Activated naive CD4-positive, alpha-beta T cell treated with anti-CD3 and anti-CD28 coated beads, Interleukin-2, amount 50 U/mL, for 16 hours (primary cell): ENCODE measurements around the gene PSMD12.
"Not testable (repeated sequence)": the region's sequence is repeated elsewhere in the genome, so short reads cannot be mapped to it uniquely, and the experiment has no call there.

Experiments
- DNase-seq: peaks from one replicate; pipeline ENCODE4 v3.0.0-alpha.2; 2020

PSMD12 gene

GRCh38 chr17:67353161-67353560, 13.2 kb downstream of the PSMD12 start:
- DNase-seq = no peak

GRCh38 chr17:67349420-67349819, 17.0 kb downstream of the PSMD12 start:
- DNase-seq = no peak

- DNase-seq = no peak
These were observed 18.6 kb downstream of the PSMD12 start for GRCh38 chr17:67347826-67348225.

- no peak for DNase-seq
These were observed 23.1 kb downstream of the PSMD12 start for GRCh38 chr17:67343237-67343636.

- not testable (repeated sequence) for DNase-seq
These were observed 28.0 kb downstream of the PSMD12 start for GRCh38 chr17:67338353-67338752.

- no peak for DNase-seq
These were observed 29.5 kb downstream of the PSMD12 start for GRCh38 chr17:67336859-67337258.

- DNase-seq = no peak
These were observed 31.0 kb downstream of the PSMD12 start for GRCh38 chr17:67335245-67335835.

- not testable (repeated sequence) for DNase-seq
These were observed 34.2 kb downstream of the PSMD12 start for GRCh38 chr17:67332162-67332508.

- DNase-seq = not testable (repeated sequence)
These were observed 34.8 kb downstream of the PSMD12 start for GRCh38 chr17:67331381-67332161.

GRCh38 chr17:67328026-67328425, 38.4 kb downstream of the PSMD12 start:
- DNase-seq = no peak

GRCh38 chr17:67326959-67327745, 39.2 kb downstream of the PSMD12 start:
- DNase-seq = not testable (repeated sequence)

GRCh38 chr17:67326440-67326839, 39.9 kb downstream of the PSMD12 start:
- DNase-seq = no peak

- no peak for DNase-seq
These were observed 42.0 kb downstream of the PSMD12 start for GRCh38 chr17:67324330-67324729.

- no peak for DNase-seq
These were observed 42.9 kb downstream of the PSMD12 start for GRCh38 chr17:67323445-67323844.

GRCh38 chr17:67322042-67322787, 44.2 kb downstream of the PSMD12 start:
- no peak for DNase-seq

GRCh38 chr17:67321486-67321885, 44.9 kb downstream of the PSMD12 start:
- DNase-seq = not testable (repeated sequence)

GRCh38 chr17:67316781-67317180, 49.6 kb downstream of the PSMD12 start:
- no peak for DNase-seq

GRCh38 chr17:67315865-67316264, 50.5 kb downstream of the PSMD12 start:
- DNase-seq = no peak

GRCh38 chr17:67312265-67312664, 54.1 kb downstream of the PSMD12 start:
- no peak for DNase-seq

GRCh38 chr17:67311575-67311974, 54.8 kb downstream of the PSMD12 start:
- no peak for DNase-seq

- DNase-seq = no peak
These were observed 56.0 kb downstream of the PSMD12 start for GRCh38 chr17:67310406-67310805.

GRCh38 chr17:67305446-67306235, 60.7 kb downstream of the PSMD12 start:
- not testable (repeated sequence) for DNase-seq
